Calu3 (cell line): ENCODE results near the gene COQ7. TPM values are rescaled to one million over a fixed set of nuclear protein-coding genes. Genes with fewer than 3 reads are reported as not detected.

Experiments
- BruUV-seq: library from RNA; stranded (reverse); fragments of 400-500 nt; replicated peaks from 2 replicates; lab custom pipeline; 2021; lab: Mats Ljungman, UMichigan
- CTCF ChIA-PET: fragments of 300-600 bp; sonication (Branson Sonifier 250); formaldehyde crosslinking; loops from one replicate; lab custom pipeline; 2022; ENCODE audit warnings: antibody characterized with exemption; lab: Charles Lee
- DNase-seq: peaks from one replicate; pipeline ENCODE4 v3.0.0; 2022
- H3K27ac Mint-ChIP-seq: one replicate; pipeline ENCODE4 v1.8.0; 2022; ENCODE audit warnings: mixed read lengths; ENCODE audit not compliant: unreplicated experiment
- H3K27me3 Mint-ChIP-seq: one replicate; pipeline ENCODE4 v1.8.0; 2022; ENCODE audit warnings: mixed read lengths; ENCODE audit not compliant: unreplicated experiment
- H3K36me3 Mint-ChIP-seq: one replicate; pipeline ENCODE4 v1.8.0; 2022; ENCODE audit warnings: mild to moderate bottlenecking, moderate library complexity, mixed read lengths; ENCODE audit not compliant: insufficient read depth, unreplicated experiment
- H3K4me1 Mint-ChIP-seq: one replicate; pipeline ENCODE4 v1.8.0; 2022; ENCODE audit warnings: mild to moderate bottlenecking, low read depth, mixed read lengths; ENCODE audit not compliant: unreplicated experiment
- H3K4me3 Mint-ChIP-seq: one replicate; pipeline ENCODE4 v1.8.0; 2022; ENCODE audit warnings: mild to moderate bottlenecking, low read depth, moderate library complexity, mixed read lengths; ENCODE audit not compliant: unreplicated experiment
- H3K9me3 Mint-ChIP-seq: one replicate; pipeline ENCODE4 v1.8.0; 2022; ENCODE audit warnings: low read depth, mixed read lengths; ENCODE audit not compliant: unreplicated experiment
- CTCF ChIP-seq: fragments of 200-600 bp; IDR thresholded peaks from one replicate; pipeline ENCODE4 v1.8.0; 2022; ENCODE audit warnings: antibody characterized with exemption; ENCODE audit not compliant: unreplicated experiment
- intact Hi-C: fragments of 100-400 bp; cut with micrococcal nuclease; formaldehyde crosslinking; loops from one replicate; pipeline ENCODE4 v1.10.0; 2022; ENCODE audit not compliant: unreplicated experiment
- total RNA-seq: library from RNA; stranded (reverse); gene quantifications from 2 replicates; pipeline ENCODE4 v1.2.3, GENCODE V29; 2022

The COQ7 gene
- total RNA-seq, 1 experiment from 2014 or later: 28.5 TPM

GRCh38 chr16:19108409-19109287, 41.2 kb downstream of the COQ7 start:
- intact Hi-C loops: loop anchor here (5.0 kb wide), 1 partner anchor 324 kb away; no protein-coding TSS in a partner anchor
- peak overlapping the region; percentile 91 for H3K27ac Mint-ChIP-seq
- CTCF ChIA-PET: interaction anchor here (0.6 to 2.2 kb wide), 10 partner anchors 9 to 325 kb away, joined by 3 to 40 read pairs (median 4); partner anchors contain the start of gene TMC7

GRCh38 chr16:19109288-19109664, 41.9 kb downstream of the COQ7 start:
- Mint-ChIP-seq H3K4me1 (peaks cover 59% of the 10 kb centered on the region), H3K36me3 (peaks cover 40% of the 10 kb centered on the region), H3K27me3 (no peaks in the 10 kb centered on the region), H3K9me3 (no peaks in the 10 kb centered on the region), H3K4me3 (no peak overlapping the region), H3K27ac (peak overlapping the region; percentile 91)
- CTCF ChIA-PET: interaction anchor here (2.2 kb wide), 1 partner anchor 10 kb away, joined by 11 read pairs; no protein-coding TSS in a partner anchor
- no TSS peak for BruUV-seq
- DNase-seq: no peak
- intact Hi-C loops: loop anchor here (5.0 kb wide), 1 partner anchor 323 kb away; no protein-coding TSS in a partner anchor
- TF ChIP-seq CTCF: no peak

More at GRCh38 chr16:19108409-19109287, 41.2 kb downstream of the COQ7 start:
- no TSS peak for BruUV-seq
- Mint-ChIP-seq H3K4me3 (peak overlapping the region; percentile 47), H3K4me1 (peaks cover 58% of the 10 kb centered on the region), H3K36me3 (peaks cover 33% of the 10 kb centered on the region), H3K9me3 (no peaks in the 10 kb centered on the region), H3K27me3 (no peaks in the 10 kb centered on the region)
- no peak for DNase-seq
- TF ChIP-seq CTCF: no peak

DNA sequence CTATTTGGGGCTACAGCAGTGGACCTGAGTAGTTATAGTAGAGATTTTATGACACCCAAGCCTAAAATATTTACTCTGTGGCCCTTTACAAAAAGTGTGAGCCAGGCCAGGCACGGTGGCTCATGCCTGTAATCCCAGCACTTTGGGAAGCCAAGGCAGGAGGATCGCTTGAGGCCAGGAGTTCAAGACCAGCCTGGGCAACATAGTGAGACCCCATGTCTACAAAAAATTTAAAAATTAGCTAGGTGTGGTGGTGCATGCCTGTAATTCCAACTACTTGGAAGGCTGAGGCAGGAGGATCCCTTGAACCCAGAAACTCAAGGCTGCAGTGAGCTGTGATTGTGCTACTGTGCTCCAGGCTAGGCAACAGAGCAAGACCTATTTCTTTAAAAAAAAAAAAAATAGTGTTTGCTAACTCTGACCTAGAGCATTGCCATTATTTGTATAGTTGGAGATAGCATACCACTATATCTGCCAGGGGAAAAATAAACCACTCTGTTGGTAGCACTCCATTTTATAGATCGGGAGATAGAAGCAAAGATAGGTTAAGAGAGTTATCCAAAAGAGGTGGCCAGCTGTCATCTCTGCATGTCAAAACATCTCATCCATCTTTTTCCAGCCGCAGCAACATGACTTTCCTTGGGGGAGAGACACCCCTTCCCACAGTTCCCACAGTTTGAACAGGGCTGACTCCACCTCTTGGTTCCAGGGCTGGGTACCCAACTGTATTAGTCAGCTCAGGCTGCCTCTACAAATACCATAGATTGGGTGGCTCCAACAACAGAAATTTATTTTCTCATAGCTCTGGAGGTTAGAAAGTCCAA, 43.3 kb downstream of the COQ7 start:
- intact Hi-C loops: no loop called here
- Mint-ChIP-seq H3K4me1 (peaks cover 69% of the 10 kb centered on the region), H3K36me3 (peaks cover 54% of the 10 kb centered on the region), H3K9me3 (no peaks in the 10 kb centered on the region), H3K27ac (peak overlapping the region; percentile 87), H3K27me3 (no peaks in the 10 kb centered on the region), H3K4me3 (no peak overlapping the region)
- DNase-seq: no peak
- TF ChIP-seq CTCF: no peak
- CTCF ChIA-PET: interaction anchor here (0.6 kb wide), 1 partner anchor 414 kb away, joined by 3 read pairs; no protein-coding TSS in a partner anchor
- no TSS peak for BruUV-seq

DNA sequence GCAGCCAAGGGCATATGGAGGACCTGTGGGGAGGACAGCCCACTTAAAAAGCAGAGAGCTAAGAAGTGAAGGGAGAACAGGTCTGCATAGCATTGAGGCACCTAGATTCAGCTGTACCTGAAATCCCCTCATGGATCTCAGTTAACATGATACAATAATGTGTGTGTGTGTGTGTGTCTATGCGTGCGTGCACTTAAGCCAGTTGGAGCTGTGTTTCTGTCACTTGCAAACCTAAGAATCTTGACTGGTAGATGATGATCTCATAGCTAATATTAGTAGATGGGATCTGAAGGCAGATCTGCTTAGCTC, 44.6 kb downstream of the COQ7 start:
- BruUV-seq: no TSS peak
- TF ChIP-seq CTCF: no peak
- Mint-ChIP-seq H3K9me3 (no peaks in the 10 kb centered on the region), H3K27ac (peak overlapping the region; percentile 87), H3K4me3 (no peak overlapping the region), H3K27me3 (no peaks in the 10 kb centered on the region), H3K4me1 (peaks cover 77% of the 10 kb centered on the region), H3K36me3 (peaks cover 64% of the 10 kb centered on the region)
- intact Hi-C loops: no loop called here
- DNase-seq: no peak
- CTCF ChIA-PET: interaction anchor here (0.6 to 1.5 kb wide), 3 partner anchors 16 to 320 kb away, joined by 3 to 4 read pairs (median 4); no protein-coding TSS in a partner anchor
